NCI-H1694 treated with DMSO at 0.1 percent for 48 hours (cell line): ENCODE measurements around the gene CAMK1D.

ENCODE experiments used
- DNase-seq: peaks from one replicate; lab custom pipeline; 2025; lab: John Stamatoyannopoulos, UW

Gene CAMK1D

DNA sequence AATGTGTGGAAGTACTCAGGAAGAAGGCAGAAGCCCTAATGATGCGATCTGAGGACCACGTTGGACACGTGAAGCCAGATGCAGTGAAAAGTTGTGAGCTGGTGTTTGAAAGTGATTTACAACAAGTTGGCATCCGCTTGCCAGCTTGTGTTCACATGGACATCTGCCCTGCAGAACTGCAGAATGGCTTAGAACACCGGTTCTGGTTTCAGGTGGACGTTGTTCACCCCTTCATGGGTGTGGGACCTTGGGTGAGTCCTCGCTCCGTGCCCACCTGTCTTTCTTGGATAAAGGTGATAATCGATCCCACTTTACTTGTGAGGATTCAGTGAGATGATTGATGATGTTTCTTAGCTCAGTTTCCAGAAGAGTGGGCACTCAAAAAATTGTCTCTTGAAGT, 53.8 kb downstream of the CAMK1D start:
- DNase-seq: no peak

DNA sequence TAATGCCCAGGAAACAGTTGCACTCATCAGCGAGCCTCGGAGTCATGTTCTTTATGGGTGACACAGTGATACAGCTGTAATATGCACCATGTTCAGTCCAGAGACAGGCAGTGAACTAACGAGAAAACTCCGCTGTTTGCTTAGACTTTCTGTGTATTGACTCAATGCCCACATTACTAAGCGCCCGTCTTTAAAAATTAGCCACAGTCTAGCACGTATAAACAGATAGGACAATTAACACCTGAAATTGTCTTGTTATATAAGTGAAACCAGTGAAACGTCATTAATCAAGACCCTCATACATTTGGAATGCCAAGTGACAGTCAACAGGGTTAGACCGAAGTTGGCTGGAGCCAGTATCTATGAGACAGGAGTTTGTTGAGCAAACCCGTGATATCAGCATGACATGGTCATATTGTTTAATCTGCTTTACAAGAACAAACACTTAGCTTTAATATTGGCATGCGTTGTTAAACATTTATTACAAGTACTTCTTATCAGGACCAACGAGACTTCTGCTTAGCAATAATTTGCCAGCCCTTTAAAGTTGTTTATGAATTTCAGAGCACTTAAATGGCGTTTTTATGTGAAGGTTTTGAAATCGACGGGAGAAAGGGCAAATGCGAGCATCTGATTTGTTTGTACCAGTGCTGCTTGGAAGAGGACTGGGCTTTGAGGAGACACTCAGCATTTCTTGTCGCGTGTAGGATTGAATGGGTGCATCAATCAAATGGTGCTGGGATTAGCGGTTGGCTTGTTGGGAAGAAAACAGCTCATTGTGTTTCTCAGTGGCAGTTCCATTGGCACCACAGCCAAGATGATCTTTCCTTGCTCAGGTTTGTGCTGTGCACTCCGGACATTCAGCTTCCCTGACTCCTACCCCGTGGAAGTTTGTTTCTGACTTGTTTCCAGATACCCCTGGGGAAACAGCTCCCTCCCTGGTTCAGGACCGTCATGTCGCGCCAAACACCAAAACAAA, 56.3 kb downstream of the CAMK1D start:
- no peak for DNase-seq

DNA sequence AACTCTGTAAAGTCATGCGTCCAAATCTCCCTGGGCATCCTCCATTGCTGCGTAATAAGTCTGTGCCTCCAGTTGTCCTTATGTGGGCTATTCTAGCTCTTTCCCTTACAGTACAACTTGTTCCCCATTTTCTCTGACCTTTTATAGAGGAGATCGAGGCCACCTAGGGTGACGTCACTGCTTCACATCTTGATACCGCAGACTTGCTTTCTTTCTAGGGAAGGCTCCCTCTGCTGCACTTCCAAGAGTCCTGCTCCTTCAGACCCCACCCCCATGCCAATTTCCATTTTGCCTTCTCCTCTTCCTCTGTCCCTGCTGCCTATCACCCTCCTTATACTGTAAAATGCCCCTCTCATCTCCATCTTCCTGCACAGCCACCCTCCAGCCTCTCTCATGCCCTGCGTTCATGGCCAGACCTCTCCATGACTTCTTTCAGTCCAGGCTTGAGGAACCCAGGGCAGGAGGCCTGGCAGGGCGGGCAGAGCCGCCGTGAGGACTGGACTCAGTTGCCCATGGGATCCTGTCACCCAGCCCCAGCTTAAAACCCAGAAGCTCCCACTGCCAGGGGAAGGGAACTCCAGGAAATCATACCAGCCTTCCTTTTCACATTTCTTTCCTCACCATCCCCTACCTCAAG, 57.5 kb downstream of the CAMK1D start:
- DNase-seq: no peak

DNA sequence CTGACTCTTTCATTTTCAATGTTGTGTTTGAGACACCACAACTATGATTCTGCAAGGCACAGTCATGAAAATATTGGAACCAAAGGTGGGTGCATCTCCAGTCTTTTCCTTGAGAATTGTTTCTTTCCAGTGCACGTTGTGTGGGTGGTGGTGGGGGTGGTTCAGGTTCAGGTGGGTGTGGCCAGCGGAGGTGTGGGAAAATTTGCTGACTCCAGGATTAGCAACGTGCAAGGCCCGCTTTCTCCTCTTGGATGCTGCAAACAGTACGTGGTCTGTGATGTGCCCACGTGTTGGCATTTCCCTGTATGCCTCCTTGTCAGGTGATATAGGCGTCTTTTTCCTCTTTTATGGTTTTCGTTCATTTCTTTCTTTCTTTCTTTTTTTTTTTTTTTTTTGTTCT, 59.1 kb downstream of the CAMK1D start:
- DNase-seq: no peak

DNA sequence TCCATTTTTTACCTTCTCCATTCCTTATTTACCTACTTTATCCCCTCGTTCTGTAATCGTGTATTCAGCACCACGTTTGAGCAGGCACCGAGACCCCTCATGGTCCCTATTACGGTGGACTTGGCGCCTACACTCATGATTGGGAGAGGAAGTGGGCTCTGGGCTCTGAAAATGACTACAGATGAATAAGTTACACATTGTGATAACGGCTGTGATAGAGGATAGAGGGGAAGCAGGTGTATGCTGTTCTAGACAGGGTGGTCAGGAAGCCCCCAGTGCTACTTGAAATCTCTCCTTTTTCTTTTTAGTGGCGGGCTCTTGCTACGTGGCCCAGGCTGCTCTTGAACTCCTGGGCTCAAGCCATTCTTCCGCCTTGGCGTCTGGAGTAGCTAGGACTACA, 59.8 kb downstream of the CAMK1D start:
- DNase-seq: no peak

DNA sequence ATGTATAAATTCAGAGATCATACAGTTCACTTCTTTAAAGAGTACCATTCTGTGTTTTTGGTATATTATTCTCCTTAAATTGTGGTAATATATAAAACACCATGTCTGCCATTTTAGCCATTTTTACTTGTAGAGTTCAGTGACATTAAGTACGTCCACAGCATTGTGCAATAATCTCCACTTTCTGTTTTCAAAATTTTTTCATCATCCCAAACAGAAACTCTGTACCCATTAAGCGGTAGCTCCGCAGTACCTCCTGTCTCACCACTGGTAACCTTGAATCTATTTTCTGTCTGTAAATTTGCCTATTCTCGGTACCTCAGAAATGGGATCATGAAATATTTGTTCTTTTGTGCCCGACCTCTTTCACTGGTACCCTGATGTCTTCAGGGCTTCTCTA, 60.3 kb downstream of the CAMK1D start:
- no peak for DNase-seq

DNA sequence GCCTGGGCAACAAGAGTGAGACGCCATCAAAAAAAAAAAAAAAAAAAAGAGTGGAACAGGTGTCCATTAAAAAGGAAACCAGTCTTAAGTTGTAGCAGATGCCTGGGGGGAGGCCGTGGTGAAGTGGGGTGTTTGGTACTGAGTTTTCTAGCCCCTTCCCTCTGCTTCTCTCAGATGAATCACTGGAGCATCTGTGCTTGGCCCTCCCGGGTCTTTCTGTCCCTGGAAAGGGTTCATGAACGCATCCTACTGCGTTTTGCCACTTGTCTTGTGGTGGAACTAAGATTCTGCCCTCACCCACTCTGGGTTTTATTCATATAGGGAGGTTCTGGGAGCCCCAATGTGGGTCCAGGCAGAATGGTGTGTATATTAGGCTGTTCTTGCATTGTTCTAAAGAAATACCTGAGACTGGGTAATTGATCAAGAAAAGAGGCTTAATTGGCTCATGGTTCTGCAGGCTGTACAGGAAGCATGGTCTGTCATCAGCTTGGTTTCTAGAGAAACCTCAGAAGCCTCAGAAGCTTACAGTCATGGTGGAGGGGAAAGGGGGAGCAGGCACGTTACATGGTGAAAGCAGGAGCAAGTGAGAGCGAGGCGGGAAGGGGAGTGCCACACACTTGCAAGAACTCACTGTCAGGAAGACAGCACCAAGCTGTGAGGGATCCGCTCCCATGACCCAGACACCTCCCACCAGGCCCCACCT, 63.5 kb downstream of the CAMK1D start:
- no peak for DNase-seq

DNA sequence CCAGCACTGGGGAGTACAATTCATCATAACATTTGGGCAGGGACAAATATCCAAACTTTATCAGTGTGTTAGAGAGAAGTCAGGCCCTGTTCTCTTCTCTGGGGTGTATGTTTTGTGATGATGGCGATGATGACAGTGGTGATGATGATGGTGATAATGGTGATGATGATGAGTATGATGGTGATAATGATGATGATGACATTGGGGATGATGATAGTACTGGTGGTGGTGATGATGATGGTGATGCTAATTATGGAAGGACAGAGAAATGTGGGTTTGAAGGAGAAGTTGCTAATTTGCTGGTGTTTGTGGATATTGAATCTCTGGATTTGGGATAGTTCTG, 64.0 kb downstream of the CAMK1D start:
- no peak for DNase-seq

DNA sequence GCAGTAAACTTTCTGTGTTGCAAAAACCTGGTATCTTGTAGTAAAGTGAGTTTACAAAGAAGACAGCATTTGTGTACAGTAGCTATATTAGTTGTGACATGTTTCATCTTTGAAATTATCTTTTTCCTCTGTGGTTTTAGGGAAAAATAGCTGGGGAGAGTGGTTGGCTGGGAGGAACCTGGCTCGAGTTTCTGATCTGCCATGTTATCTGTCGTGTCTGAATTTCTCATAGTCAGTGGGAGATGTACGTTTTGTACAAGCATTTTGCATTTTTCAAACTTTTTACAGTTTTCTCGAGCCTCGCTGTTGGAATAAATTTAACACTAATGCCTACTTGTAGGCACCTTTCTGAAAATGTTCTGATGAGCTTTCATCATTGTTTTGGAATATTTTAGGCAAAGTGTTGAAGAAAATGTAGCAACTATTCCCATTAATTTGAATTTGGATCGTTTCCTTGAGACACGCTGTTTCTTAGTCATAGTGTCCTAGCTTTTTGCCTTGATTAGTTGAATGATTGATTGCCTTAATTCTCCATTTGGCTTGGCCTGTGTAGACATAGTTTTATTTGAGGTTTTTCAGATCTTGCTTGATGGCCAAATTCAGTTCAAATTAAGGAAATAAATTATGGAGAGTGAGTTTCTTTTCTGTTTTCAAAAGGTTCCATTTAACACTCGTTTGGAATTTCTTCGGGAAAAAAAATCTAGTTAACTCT, 65.1 kb downstream of the CAMK1D start:
- no peak for DNase-seq

DNA sequence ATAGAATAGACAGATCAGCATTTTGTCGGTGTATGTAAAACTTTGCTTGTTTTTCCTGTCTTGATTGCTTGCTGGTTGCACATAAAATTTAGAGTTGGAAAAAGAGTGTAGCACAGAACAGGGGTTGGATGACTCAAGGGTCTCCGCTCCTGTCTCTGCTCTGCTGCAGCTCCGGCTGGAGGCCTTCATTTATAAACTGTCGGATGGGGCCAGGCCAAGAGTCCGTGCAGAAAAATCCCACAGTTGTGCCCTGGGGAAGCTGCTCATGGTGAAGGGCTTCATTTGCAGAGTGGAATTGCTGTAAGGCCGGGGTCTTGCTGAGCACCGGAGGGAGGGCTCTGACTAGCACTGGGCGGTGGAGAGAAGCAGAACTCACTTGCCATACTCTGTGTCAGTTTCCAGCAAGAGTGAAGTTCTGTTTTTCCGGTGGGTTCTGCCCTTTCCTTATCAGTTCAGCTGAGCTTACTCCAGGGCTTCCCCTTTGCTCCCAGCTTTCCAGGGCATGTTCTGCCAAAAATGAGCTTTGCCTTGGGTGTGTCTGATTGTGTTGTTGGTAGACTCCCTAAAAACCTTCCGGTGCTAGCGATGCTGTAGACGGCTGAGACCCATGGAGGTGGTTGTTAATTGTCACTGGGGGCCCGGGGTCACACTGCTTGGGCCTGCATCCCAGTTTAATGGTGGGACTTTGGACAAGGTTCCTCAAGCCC, 67.2 kb downstream of the CAMK1D start:
- DNase-seq: no peak

DNA sequence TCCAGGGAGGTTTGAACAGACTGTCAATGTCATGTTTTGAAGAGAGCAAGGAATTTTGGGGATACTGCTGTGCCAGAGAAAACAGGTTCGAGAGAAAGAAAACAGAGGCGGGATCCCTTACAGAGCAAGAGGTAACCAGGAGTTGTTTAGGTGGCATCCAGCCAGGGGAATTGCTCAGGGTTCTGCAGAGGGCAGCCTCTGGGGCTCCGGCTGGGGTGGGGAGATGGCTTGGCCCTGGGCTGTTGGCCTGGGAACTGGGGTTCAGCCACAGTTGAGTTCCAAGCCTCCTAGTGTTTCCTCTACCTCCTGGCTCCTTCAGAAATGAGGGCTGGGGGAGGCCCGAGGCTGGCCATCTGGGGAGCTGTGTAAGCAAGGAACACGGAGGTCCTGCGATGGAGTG, 68.0 kb downstream of the CAMK1D start:
- no peak for DNase-seq

DNA sequence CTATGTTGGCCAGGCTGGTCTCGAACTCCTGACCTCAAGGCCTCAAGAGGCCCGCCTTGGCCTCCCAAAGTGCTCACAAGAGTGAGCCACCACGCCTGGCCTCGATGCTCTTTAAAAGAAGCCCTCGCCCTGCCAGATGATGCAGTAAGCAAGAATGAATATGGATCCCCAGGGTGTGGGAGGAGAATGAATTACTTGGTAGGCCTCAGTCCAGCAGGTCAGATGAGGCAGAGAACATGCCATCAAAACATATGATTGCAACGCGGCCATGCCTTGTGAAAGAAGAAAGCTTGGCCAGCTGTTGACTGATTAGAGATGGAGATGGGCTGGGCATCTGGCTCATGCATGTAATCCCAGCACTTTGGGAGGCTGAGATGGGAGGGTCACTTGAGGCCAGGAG, 68.7 kb downstream of the CAMK1D start:
- DNase-seq: no peak

DNA sequence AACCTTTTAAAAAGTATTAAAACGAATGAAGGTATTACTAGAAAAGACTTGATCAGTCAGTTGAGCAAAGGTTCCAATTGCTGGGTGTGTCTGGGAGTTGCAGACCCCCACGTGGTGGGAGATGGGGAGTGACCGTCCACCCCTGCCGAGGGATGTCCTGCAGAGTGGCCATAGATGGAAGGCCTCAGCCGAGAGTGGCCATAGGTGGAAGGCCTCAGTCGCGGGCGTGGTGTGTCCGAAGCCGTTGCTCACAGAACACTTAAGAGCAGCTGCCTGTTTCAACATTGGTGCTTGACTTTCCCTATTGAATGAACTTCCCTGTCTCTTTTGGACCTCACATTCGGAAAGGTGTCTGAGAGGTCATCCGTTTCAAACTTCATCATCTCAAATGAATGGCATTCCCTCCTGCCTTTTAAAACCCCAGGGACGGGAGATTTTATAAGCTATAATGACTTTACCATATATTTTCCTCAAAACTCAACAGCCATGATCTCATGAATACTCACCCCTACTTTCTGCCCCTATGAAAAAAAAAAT, 69.4 kb downstream of the CAMK1D start:
- no peak for DNase-seq

DNA sequence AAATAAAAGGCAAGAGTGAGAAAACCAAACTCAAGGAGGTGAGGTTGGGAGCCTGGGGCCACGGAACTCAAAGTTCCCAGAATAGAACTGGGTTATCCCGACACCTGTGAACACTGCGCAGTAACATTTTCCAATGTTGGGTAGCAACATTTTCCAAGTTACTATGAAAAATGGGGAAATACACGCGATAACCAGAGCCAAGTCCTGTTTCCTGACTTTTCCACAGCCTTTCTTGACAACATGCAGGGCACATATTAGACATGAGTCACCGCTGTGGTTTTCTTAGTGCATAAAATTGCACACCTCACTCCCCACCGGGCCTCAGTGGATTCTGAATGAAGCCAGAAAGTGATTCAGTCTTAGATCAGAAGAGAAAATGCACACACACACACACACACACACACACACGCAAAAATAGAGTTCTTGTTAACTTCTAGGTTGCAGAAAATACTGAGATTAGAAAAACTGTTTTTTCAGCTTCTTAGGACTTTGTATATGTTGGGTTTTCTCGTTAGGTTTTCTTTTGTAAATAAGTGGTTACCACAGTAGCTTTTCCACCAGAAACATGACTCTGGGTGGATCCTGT, 70.0 kb downstream of the CAMK1D start:
- DNase-seq: no peak

DNA sequence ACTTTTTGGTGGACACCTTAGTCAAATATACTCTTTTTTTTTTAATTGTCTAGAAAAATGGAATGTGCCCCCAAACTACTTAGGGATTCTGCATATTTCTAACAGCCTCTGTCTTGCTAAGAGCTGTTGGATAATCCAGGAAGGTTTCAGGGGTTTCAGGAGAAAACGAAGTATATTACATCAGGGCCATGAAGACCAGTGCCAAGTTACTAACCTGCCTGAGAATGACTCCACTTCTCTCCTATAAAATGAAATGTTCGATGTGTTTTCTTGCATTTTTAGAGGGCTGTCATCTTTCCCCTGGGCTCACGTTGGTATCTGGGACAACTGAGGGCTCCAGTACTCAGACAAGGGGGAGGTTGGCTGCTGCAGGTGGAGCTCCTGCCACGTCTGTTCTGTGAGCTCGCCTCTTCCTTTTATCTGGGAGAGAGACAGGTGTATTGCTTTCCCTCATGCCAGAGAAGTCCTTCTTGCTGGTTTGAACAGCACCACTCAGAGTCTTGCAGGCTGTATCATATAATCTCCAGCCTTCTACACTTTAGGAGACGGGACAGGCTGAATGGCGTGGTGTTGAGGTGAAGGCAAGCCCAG, 71.3 kb downstream of the CAMK1D start:
- no peak for DNase-seq

DNA sequence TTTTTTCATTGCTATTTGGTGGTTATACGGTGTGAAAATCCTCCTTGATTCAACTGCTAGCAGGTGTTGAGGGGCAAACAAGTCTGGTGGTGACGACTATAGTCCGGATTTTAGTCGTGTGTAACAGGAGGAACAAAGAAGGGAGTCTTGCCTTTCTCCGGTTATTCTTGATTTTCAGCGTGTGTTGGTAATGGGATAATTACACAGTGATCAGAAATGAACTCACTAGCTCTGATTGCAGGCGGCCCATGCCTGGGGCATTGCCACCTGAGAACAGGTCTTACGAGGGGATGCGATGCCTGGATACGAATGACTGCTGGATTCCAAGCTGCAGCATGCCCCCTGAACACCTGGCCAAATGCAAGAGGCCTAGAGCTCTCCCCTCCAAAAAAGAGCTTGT, 72.8 kb downstream of the CAMK1D start:
- no peak for DNase-seq

DNA sequence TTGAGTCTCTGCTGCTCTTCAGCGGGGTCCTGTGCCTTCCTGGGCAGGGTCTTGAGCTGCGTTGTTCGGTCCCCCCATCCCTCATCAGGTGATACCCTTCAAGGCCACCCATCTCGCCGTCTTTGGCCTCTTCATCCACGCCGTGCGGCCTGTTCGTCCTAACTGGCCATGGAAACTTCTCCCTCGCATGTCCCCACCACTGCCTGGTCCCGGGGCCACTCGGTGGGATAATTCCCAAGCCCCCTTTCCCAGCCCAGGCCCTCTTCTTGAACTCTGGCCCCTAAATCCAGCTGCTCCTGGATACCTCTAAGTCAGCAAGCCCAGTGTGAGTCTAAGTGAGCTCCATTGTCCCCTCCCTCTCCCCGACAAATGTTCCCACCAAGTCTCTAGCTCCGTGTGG, 74.5 kb downstream of the CAMK1D start:
- DNase-seq: no peak

DNA sequence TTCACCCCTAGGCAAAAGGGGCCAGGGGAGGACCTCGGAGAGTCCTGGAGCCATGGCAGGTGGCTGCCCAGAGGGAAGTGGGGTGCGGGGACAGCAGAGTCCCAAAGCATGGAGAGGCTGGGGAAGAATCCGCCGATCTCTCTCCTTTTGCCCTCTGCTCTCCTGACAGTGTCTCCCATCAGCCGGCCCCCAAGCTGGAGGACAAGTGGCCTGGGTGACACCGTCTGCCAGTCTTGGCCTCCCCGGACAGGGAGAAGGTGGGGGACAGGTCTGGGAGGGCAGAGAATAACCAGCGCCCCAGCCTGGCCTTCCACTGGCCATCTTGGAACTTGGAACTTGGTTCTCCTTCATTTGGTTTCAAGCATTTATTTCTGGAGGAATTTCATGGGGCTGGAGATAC, 77.9 kb downstream of the CAMK1D start:
- DNase-seq: no peak

DNA sequence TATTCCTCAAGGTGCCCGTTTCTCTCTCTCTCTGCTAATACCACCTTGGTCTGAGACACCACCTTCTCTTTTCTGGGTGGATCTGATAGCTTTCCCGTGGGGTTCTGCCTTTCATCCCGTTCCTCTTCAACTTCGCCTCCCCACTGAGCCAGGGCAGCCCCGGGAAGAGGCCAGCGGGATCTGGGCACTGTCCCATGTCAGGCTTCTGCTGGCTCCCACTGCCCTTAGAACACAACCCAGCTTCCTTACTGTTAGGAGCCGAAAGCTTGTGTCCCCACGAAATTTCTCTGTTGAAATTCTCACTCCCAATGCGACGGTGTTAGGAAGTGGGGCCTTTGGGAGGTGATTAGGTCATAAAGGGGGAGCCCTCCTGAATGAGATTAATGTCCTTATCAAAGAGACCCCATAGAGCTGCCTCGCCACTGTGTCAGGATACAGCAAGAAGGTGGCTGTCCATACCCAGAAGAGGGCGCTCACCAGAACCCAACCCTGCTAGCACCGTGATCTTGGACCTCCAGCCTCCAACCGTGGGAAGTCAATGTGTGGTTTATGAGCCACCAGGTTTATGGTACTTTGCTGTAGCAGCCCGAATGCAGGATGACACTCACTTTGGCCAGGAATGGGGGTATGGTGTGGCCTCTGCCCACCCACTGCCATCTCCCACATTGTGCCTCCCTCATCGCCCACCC, 79.2 kb downstream of the CAMK1D start:
- DNase-seq: no peak

DNA sequence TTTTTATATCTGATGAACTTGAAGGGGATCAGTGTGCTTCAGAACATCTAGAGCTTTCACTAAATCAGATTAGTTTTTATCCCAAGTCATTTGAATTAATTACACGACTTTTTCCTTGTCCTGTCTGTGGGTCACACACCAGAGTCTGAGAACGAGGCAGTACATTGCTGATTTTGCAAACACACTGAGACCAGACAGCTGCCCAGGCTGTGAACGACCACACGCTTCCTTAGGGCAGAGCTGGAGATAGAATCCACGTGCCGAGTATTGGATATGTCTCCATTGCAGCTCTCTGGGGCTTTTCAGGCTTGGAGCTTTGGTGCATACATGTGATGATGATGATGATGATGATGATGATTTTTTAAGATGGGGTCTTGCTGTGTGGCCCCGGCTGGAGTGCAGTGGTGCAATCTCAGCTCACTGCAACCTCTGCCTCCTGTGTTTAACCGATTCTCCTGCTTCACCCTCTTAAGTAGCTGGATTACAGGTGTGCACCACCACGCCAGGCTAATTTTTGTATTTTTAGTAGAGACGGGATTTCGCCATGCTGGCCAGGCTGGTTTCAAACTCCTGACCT, 81.1 kb downstream of the CAMK1D start:
- no peak for DNase-seq
